Measurements from ENCODE around the gene CCDC183.
A peak's percentile ranks its signal among the peaks of the same experiment; 100 is the strongest.
"Not testable (repeated sequence)": the region's sequence is repeated elsewhere in the genome, so short reads cannot be mapped to it uniquely, and the experiment has no call there.

Gene CCDC183

GRCh38 chr9:136842380-136842948, 46.3 kb downstream of the CCDC183 start, which contains the start of gene AJM1:
TSS of gene AJM1 (plus strand) at chr9:136842478. CDS start at chr9:136844415, 1,937 bp downstream.
- peak within 1 kb of the TSS; percentile 52 for H4K8ac ChIP-seq (ENCODE audit: low read length)
- 3% methylated on average over 16 of the region's 27 CpGs for WGBS
- H3K79me1 ChIP-seq (replicated peaks; ENCODE audit: low read length, poor library complexity, severe bottlenecking); H3K9me3 ChIP-seq (ENCODE audit: control insufficient read depth, low read length); H3K23ac ChIP-seq (ENCODE audit: low read length in 2 of 2); H2BK5ac ChIP-seq (ENCODE audit: low read depth, low read length, poor library complexity, severe bottlenecking): not testable (repeated sequence)
- H2BK12ac ChIP-seq (ENCODE audit: low read length in 2 of 2): peak within 1 kb of the TSS in 1 of 2 experiments; percentile 90
- H3K27ac ChIP-seq (ENCODE audit: low read length, poor library complexity, severe bottlenecking): peak within 1 kb of the TSS; percentile 89
- peak within 1 kb of the TSS in 1 of 2 experiments; percentile 26 for H3K14ac ChIP-seq (ENCODE audit: low read length in 2 of 2)
- peak within 1 kb of the TSS; percentile 74 for H3K4me2 ChIP-seq (ENCODE audit: low read length, poor library complexity, severe bottlenecking)
- peak within 1 kb of the TSS; percentile 70 for H4K91ac ChIP-seq (ENCODE audit: low read length)
- peak within 1 kb of the TSS; percentile 33 for H2AFZ ChIP-seq (ENCODE audit: low read depth, low read length)
- DNase-seq: peak; percentile 83
- H2BK120ac ChIP-seq (ENCODE audit: low read depth, low read length): peak within 1 kb of the TSS; percentile 15
- peak within 1 kb of the TSS; percentile 73 for H3K4ac ChIP-seq (ENCODE audit: low read depth in 1 of 2, low read length in 2 of 2)
- H2AK5ac ChIP-seq (ENCODE audit: low read length, severe bottlenecking): peak within 1 kb of the TSS; percentile 95
- peaks cover 10 to 63% of the 10 kb centered on the region in 2 experiments for H3K36me3 ChIP-seq (ENCODE audit: control insufficient read depth in 1 of 2, insufficient read depth in 2 of 2, low read depth in 1 of 2, low read length in 2 of 2)
- H3K4me1 ChIP-seq (ENCODE audit: control insufficient read depth, insufficient read depth, low read depth, low read length): peaks cover 57% of the 10 kb centered on the region
- peak within 1 kb of the TSS; percentile 54 for H3K9ac ChIP-seq (ENCODE audit: low read length)
- H2BK15ac ChIP-seq (ENCODE audit: low read depth, poor library complexity, severe bottlenecking): peak within 1 kb of the TSS; percentile 44
- peaks cover 0 to 22% of the 10 kb centered on the region in 2 experiments for H3K27me3 ChIP-seq (ENCODE audit: control insufficient read depth in 1 of 2, insufficient read depth in 1 of 2, low read length in 2 of 2)
- peak within 1 kb of the TSS; percentile 74 to 83 for H3K18ac ChIP-seq (ENCODE audit: low read depth in 1 of 2, low read length in 2 of 2)
- H3K4me3 ChIP-seq (ENCODE audit: insufficient read depth in 1 of 2, low read depth in 1 of 2, low read length in 2 of 2): peak within 1 kb of the TSS; percentile 62 to 79

GRCh38 chr9:136843159-136843800, 47.1 kb downstream of the CCDC183 start:
- Histone ChIP-seq H2BK12ac (ENCODE audit: low read length in 2 of 2) (peak overlapping the region in 1 of 2 experiments; percentile 38), H3K27me3 (ENCODE audit: control insufficient read depth in 1 of 2, insufficient read depth in 1 of 2, low read length in 2 of 2) (peaks cover 0 to 22% of the 10 kb centered on the region in 2 experiments), H2BK120ac (ENCODE audit: low read depth, low read length) (peak overlapping the region; percentile 15), H3K79me1 (replicated peaks; ENCODE audit: low read length, poor library complexity, severe bottlenecking) (peaks cover 10% of the 10 kb centered on the region), H3K4me1 (ENCODE audit: control insufficient read depth, insufficient read depth, low read depth, low read length) (peaks cover 62% of the 10 kb centered on the region), H3K36me3 (ENCODE audit: control insufficient read depth in 1 of 2, insufficient read depth in 2 of 2, low read depth in 1 of 2, low read length in 2 of 2) (peaks cover 10 to 55% of the 10 kb centered on the region in 2 experiments), H3K4me2 (ENCODE audit: low read length, poor library complexity, severe bottlenecking) (peak overlapping the region; percentile 74), H3K4ac (ENCODE audit: low read depth in 1 of 2, low read length in 2 of 2) (peak overlapping the region in 1 of 2 experiments; percentile 54), H3K27ac (ENCODE audit: low read length, poor library complexity, severe bottlenecking) (peak overlapping the region; percentile 46)
- H3K4me3 ChIP-seq (ENCODE audit: insufficient read depth in 1 of 2, low read depth in 1 of 2, low read length in 2 of 2); H3K18ac ChIP-seq (ENCODE audit: low read depth in 1 of 2, low read length in 2 of 2); H3K23ac ChIP-seq (ENCODE audit: low read length in 2 of 2); H3K14ac ChIP-seq (ENCODE audit: low read length in 2 of 2); H3K9ac ChIP-seq (ENCODE audit: low read length); H2AFZ ChIP-seq (ENCODE audit: low read depth, low read length); H4K8ac ChIP-seq (ENCODE audit: low read length); DNase-seq; H4K91ac ChIP-seq (ENCODE audit: low read length); H2BK5ac ChIP-seq (ENCODE audit: low read depth, low read length, poor library complexity, severe bottlenecking); H3K9me3 ChIP-seq (ENCODE audit: control insufficient read depth, low read length); H2BK15ac ChIP-seq (ENCODE audit: low read depth, poor library complexity, severe bottlenecking); H2AK5ac ChIP-seq (ENCODE audit: low read length, severe bottlenecking): not testable (repeated sequence)
- WGBS: 79% methylated on average over 21 of the region's 21 CpGs

- WGBS: 70% methylated on average over 96 of the region's 99 CpGs
- H3K4me3 ChIP-seq (ENCODE audit: insufficient read depth in 1 of 2, low read depth in 1 of 2, low read length in 2 of 2); H2BK5ac ChIP-seq (ENCODE audit: low read depth, low read length, poor library complexity, severe bottlenecking); H2BK120ac ChIP-seq (ENCODE audit: low read depth, low read length); H4K91ac ChIP-seq (ENCODE audit: low read length); H3K9me3 ChIP-seq (ENCODE audit: control insufficient read depth, low read length); H3K4me2 ChIP-seq (ENCODE audit: low read length, poor library complexity, severe bottlenecking); H2AFZ ChIP-seq (ENCODE audit: low read depth, low read length); H3K9ac ChIP-seq (ENCODE audit: low read length); H3K14ac ChIP-seq (ENCODE audit: low read length in 2 of 2); H3K18ac ChIP-seq (ENCODE audit: low read depth in 1 of 2, low read length in 2 of 2); H3K4ac ChIP-seq (ENCODE audit: low read depth in 1 of 2, low read length in 2 of 2); H3K23ac ChIP-seq (ENCODE audit: low read length in 2 of 2); H2AK5ac ChIP-seq (ENCODE audit: low read length, severe bottlenecking); H2BK12ac ChIP-seq (ENCODE audit: low read length in 2 of 2); H4K8ac ChIP-seq (ENCODE audit: low read length); H3K27ac ChIP-seq (ENCODE audit: low read length, poor library complexity, severe bottlenecking); H2BK15ac ChIP-seq (ENCODE audit: low read depth, poor library complexity, severe bottlenecking): not testable (repeated sequence)
- peaks cover 57% of the 10 kb centered on the region for H3K4me1 ChIP-seq (ENCODE audit: control insufficient read depth, insufficient read depth, low read depth, low read length)
- peaks cover 9 to 47% of the 10 kb centered on the region in 2 experiments for H3K36me3 ChIP-seq (ENCODE audit: control insufficient read depth in 1 of 2, insufficient read depth in 2 of 2, low read depth in 1 of 2, low read length in 2 of 2)
- H3K79me1 ChIP-seq (replicated peaks; ENCODE audit: low read length, poor library complexity, severe bottlenecking): peaks cover 10% of the 10 kb centered on the region
- peak; percentile 25 for DNase-seq
- H3K27me3 ChIP-seq (ENCODE audit: control insufficient read depth in 1 of 2, insufficient read depth in 1 of 2, low read length in 2 of 2): peaks cover 0 to 22% of the 10 kb centered on the region in 2 experiments
Observed at GRCh38 chr9:136843801-136844740, 47.9 kb downstream of the CCDC183 start.
